ENCODE results near the gene ARHGAP8.
"Not testable (repeated sequence)": the region's sequence is repeated elsewhere in the genome, so short reads cannot be mapped to it uniquely, and the experiment has no call there.

DNA sequence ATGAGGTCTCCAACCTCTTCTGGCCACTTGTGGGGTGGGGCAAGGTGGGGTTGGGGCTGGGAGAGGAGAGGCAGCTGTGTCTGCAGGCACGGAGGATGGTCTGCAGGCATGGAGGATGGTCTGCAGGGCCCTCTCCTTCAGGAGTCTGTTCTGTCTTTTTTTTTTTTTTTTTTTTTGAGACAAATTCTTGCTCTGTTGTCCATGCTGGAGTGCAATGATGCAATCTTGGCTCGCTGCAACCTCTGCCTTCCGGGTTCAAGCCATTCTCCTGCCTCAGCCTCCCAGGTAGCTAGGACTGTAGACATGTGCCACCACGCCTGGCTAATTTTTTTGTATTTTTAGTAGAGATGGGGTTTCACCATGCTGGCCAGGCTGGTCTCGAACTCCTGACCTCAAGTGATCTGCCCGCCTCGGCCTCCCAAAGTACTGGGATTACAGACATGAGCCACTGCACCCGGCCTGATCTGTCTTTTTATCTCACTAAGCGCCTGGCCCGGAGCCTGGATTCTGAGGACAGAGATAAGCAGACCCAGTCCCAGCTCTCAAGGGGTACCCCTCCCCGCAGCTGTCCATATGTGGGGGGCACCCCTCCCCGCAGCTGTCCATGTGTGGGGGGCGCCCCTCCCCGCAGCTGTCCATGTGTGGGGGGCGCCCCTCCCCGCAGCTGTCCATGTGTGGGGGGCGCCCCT lies 47.7 kb downstream of the ARHGAP8 start:
- TF ChIP-seq SREBF2 (IDR thresholded peaks at IDR 0.05); ZFP36 (IDR thresholded peaks at IDR 0.05; ENCODE audit: borderline replicate concordance, partially characterized antibody); CEBPB (IDR thresholded peaks at IDR 0.05); MAZ (IDR thresholded peaks at IDR 0.05; ENCODE audit: borderline replicate concordance, low read depth, low read length); JUNB (IDR thresholded peaks at IDR 0.05); EHF (CRISPR knock-in tag; IDR thresholded peaks at IDR 0.05): not testable (repeated sequence)
- TF ChIP-seq, protein P1, sequence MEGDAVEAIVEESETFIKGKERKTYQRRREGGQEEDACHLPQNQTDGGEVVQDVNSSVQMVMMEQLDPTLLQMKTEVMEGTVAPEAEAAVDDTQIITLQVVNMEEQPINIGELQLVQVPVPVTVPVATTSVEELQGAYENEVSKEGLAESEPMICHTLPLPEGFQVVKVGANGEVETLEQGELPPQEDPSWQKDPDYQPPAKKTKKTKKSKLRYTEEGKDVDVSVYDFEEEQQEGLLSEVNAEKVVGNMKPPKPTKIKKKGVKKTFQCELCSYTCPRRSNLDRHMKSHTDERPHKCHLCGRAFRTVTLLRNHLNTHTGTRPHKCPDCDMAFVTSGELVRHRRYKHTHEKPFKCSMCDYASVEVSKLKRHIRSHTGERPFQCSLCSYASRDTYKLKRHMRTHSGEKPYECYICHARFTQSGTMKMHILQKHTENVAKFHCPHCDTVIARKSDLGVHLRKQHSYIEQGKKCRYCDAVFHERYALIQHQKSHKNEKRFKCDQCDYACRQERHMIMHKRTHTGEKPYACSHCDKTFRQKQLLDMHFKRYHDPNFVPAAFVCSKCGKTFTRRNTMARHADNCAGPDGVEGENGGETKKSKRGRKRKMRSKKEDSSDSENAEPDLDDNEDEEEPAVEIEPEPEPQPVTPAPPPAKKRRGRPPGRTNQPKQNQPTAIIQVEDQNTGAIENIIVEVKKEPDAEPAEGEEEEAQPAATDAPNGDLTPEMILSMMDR (IDR thresholded peaks at IDR 0.05) = not testable (repeated sequence)
- TF ChIP-seq, protein P2, sequence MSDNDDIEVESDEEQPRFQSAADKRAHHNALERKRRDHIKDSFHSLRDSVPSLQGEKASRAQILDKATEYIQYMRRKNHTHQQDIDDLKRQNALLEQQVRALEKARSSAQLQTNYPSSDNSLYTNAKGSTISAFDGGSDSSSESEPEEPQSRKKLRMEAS (IDR thresholded peaks at IDR 0.05) = not testable (repeated sequence)
- TF ChIP-seq, protein P3, sequence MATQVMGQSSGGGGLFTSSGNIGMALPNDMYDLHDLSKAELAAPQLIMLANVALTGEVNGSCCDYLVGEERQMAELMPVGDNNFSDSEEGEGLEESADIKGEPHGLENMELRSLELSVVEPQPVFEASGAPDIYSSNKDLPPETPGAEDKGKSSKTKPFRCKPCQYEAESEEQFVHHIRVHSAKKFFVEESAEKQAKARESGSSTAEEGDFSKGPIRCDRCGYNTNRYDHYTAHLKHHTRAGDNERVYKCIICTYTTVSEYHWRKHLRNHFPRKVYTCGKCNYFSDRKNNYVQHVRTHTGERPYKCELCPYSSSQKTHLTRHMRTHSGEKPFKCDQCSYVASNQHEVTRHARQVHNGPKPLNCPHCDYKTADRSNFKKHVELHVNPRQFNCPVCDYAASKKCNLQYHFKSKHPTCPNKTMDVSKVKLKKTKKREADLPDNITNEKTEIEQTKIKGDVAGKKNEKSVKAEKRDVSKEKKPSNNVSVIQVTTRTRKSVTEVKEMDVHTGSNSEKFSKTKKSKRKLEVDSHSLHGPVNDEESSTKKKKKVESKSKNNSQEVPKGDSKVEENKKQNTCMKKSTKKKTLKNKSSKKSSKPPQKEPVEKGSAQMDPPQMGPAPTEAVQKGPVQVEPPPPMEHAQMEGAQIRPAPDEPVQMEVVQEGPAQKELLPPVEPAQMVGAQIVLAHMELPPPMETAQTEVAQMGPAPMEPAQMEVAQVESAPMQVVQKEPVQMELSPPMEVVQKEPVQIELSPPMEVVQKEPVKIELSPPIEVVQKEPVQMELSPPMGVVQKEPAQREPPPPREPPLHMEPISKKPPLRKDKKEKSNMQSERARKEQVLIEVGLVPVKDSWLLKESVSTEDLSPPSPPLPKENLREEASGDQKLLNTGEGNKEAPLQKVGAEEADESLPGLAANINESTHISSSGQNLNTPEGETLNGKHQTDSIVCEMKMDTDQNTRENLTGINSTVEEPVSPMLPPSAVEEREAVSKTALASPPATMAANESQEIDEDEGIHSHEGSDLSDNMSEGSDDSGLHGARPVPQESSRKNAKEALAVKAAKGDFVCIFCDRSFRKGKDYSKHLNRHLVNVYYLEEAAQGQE (IDR thresholded peaks at IDR 0.05) = not testable (repeated sequence)
- TF ChIP-seq, protein P4, sequence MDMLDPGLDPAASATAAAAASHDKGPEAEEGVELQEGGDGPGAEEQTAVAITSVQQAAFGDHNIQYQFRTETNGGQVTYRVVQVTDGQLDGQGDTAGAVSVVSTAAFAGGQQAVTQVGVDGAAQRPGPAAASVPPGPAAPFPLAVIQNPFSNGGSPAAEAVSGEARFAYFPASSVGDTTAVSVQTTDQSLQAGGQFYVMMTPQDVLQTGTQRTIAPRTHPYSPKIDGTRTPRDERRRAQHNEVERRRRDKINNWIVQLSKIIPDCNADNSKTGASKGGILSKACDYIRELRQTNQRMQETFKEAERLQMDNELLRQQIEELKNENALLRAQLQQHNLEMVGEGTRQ (IDR thresholded peaks at IDR 0.05) = not testable (repeated sequence)

Data from A549 (cell line).